ENCODE results near the gene RTL10. TPM values are rescaled to one million over a fixed set of nuclear protein-coding genes. Genes with fewer than 3 reads are reported as not detected.

Gene RTL10
- total and polyA plus RNA-seq, 10 of the 15 experiments (the other 5 are each of a cell fraction or from before 2014, with no cell fraction given), result 5.3 to 18.1 (median 10.3) TPM

- SMC1A ChIA-PET (ENCODE audit: uncharacterized antibody, unreplicated experiment), result no interaction called here
- no peak overlapping the region for H3K4me2 ChIP-seq (ENCODE audit: control insufficient read depth, insufficient read depth)
- intact Hi-C loops (cut with micrococcal nuclease; ENCODE audit: unreplicated experiment) (no loop called here), in situ Hi-C loops (cut with MboI) (no loop called here)
- FAIRE-seq, result no peak
- no peak overlapping the region for H3K9ac ChIP-seq (ENCODE audit: control insufficient read depth, insufficient read depth, low read length)
- H2AFZ ChIP-seq (ENCODE audit: control insufficient read depth, low read depth, low read length), result no peak overlapping the region
- DNase-seq (ENCODE audit: low read depth, low spot score), result no peak
- no TSS peak for BruUV-seq (replicated peaks)
- H3K4me3 ChIP-seq, result no peak overlapping the region
- RAD21 ChIA-PET (ENCODE audit: unreplicated experiment), result no interaction called here
- no peaks in the 10 kb centered on the region for H3K4me1 ChIP-seq (ENCODE audit: control insufficient read depth, insufficient read depth, low read length)
- H3K79me2 ChIP-seq (ENCODE audit: control insufficient read depth, insufficient read depth, low read length), result no peaks in the 10 kb centered on the region
- POLR2A ChIA-PET, result no interaction called here
- no peak for ATAC-seq
- no peak overlapping the region for H3K27ac ChIP-seq (ENCODE audit: control insufficient read depth, insufficient read depth)
- H3K36me3 ChIP-seq (ENCODE audit: control insufficient read depth in 2 of 2, insufficient read depth in 2 of 2, low read length in 1 of 2), result peaks cover 0 to 2% of the 10 kb centered on the region in 2 experiments; a peak in 1 of 4 replicates
- H4K20me1 ChIP-seq (ENCODE audit: control insufficient read depth, insufficient read depth), result no peaks in the 10 kb centered on the region
- no peaks in the 10 kb centered on the region for H3K9me3 ChIP-seq (replicated peaks; ENCODE audit: control insufficient read depth, insufficient read depth, low read length)
- CTCF ChIA-PET, result interaction anchor here (0.8 kb wide), 1 partner anchor 23 kb away, joined by 3 read pairs; no protein-coding TSS in a partner anchor
- 75% methylated on average over 3 of the region's 3 CpGs for WGBS (ENCODE audit: insufficient coverage, insufficient replicate concordance, low lambda C conversion rate, missing lambda C conversion rate)
- TF ChIP-seq CBFB (IDR thresholded peaks at IDR 0.05; ENCODE audit: low read depth) (no peak), CHD4 (IDR thresholded peaks at IDR 0.05) (no peak), BHLHE40 (IDR thresholded peaks at IDR 0.05; ENCODE audit: borderline replicate concordance in 1 of 2, low read depth in 2 of 2, low read length in 1 of 2) (no peak), ETV6 (conservative IDR thresholded peaks at IDR 0.05 in 1 of 2, IDR thresholded peaks at IDR 0.05 in 1 of 2; ENCODE audit: borderline replicate concordance in 1 of 2, low read depth in 1 of 2) (no peak), NFYB (IDR thresholded peaks at IDR 0.05; ENCODE audit: insufficient read depth, low read depth, low read length) (no peak), MTA3 (IDR thresholded peaks at IDR 0.05; ENCODE audit: borderline replicate concordance, low read length) (no peak), YBX1 (IDR thresholded peaks at IDR 0.05) (no peak), ZZZ3 (IDR thresholded peaks at IDR 0.05; ENCODE audit: control insufficient read depth, insufficient read length, low read depth) (no peak)
- H3K27me3 ChIP-seq (replicated peaks in 1 of 2; ENCODE audit: control insufficient read depth in 2 of 2, insufficient read depth in 2 of 2, low read length in 1 of 2), result no peaks in the 10 kb centered on the region
Measured at GRCh38 chr22:19809741-19810140, 44.9 kb downstream of the RTL10 start.
